Omental fat pad (tissue), 4 donors: Measurements from ENCODE around the gene KLHL6. TPM values are rescaled to one million over a fixed set of nuclear protein-coding genes. Genes with fewer than 3 reads are reported as not detected.

Experiments
- ATAC-seq: fragments of 150-250 bp; one replicate; pipeline ENCODE4 v1.9.1; 2016; ENCODE audit warnings: mild to moderate bottlenecking, moderate library complexity; ENCODE audit not compliant: low FRiP score
- DNase-seq: peaks from one replicate; pipeline ENCODE4 v3.0.0-alpha.2; 2019; ENCODE audit warnings: low spot score
- total RNA-seq, 4 donors: library from RNA; depleted of rRNA; stranded (reverse); fragments of >200 nt; gene quantifications; one replicate each; pipeline ENCODE4 v1.1.0, GENCODE V29; 2016
- TF ChIP-seq, protein P1 (sequence below), 3 donors: fragments of 450-650 bp; IDR thresholded peaks; one replicate each; pipeline ENCODE4 v1.5.1; 2016 to 2017; ENCODE audit warnings: antibody characterized with exemption in 3 of 3, mild to moderate bottlenecking in 3 of 3, moderate library complexity in 2 of 3

KLHL6 gene
- total RNA-seq, 4 donors from 2014 or later = 3.0 to 21.5 (median 6.5) TPM

DNA sequence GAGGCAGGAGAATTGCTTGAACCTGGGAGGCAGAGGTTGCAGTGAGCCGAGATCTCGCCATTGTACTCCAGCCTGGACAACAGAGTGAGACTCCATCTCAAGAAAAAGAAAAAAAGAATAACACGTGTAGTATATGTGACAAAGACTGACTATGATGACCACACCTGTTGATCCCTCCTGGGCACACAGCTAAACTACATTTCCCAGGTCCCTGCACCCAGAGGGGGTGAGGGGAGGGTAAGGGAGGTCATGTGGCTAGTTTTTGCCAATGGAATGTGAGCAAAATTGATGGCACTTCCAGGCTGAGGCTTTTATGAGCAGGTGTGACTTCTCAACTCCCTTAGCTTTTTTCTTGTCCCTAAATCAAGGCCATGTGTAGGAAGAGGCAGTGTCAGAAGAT lies 58.2 kb downstream of the KLHL6 start:
- TF ChIP-seq, protein P1, sequence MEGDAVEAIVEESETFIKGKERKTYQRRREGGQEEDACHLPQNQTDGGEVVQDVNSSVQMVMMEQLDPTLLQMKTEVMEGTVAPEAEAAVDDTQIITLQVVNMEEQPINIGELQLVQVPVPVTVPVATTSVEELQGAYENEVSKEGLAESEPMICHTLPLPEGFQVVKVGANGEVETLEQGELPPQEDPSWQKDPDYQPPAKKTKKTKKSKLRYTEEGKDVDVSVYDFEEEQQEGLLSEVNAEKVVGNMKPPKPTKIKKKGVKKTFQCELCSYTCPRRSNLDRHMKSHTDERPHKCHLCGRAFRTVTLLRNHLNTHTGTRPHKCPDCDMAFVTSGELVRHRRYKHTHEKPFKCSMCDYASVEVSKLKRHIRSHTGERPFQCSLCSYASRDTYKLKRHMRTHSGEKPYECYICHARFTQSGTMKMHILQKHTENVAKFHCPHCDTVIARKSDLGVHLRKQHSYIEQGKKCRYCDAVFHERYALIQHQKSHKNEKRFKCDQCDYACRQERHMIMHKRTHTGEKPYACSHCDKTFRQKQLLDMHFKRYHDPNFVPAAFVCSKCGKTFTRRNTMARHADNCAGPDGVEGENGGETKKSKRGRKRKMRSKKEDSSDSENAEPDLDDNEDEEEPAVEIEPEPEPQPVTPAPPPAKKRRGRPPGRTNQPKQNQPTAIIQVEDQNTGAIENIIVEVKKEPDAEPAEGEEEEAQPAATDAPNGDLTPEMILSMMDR (IDR thresholded peaks at IDR 0.05) = no peak
- ATAC-seq = no peak
- DNase-seq = no peak

DNA sequence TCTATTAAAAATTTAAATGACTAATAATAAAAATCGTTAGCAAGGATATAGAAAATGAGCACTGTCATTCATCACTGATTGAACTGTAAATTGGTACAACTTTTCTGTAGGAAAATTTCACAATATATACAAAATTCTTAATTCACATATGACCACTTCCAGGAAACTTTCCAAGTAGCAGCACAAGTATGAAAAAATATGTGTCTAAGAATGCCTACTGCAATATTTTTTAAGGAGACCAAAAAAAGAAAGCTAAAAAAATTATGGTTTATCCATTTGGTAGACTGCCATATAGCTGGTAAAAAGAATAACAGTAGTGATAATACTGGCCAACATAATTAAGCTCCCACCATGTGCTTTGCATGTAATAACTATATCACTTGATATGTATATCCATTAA lies 59.2 kb downstream of the KLHL6 start:
- DNase-seq (no peak), ATAC-seq (no peak)
- TF ChIP-seq, protein P1 (IDR thresholded peaks at IDR 0.05) = no peak

DNA sequence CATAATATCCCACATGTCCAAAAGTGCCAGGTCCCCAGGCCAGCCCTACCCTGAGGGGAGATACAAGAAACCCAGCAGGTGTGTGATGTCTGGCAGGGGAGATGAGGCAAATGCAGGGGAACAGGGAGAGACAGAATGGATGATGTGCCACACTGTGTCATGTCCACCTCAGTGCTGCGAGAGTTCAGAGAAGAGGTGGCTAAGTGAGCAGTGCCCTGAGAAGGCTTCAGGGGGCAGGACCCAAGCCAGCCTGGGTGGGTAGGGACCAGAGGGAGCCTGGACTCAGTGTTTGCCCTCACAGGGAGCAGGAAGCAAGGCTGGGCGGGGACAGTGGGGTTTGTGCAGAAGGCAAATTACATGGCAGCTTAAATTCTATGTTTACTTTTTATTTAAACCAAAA lies 61.2 kb downstream of the KLHL6 start:
- no peak for ATAC-seq
- DNase-seq = no peak
- TF ChIP-seq, protein P1 (IDR thresholded peaks at IDR 0.05) = no peak

DNA sequence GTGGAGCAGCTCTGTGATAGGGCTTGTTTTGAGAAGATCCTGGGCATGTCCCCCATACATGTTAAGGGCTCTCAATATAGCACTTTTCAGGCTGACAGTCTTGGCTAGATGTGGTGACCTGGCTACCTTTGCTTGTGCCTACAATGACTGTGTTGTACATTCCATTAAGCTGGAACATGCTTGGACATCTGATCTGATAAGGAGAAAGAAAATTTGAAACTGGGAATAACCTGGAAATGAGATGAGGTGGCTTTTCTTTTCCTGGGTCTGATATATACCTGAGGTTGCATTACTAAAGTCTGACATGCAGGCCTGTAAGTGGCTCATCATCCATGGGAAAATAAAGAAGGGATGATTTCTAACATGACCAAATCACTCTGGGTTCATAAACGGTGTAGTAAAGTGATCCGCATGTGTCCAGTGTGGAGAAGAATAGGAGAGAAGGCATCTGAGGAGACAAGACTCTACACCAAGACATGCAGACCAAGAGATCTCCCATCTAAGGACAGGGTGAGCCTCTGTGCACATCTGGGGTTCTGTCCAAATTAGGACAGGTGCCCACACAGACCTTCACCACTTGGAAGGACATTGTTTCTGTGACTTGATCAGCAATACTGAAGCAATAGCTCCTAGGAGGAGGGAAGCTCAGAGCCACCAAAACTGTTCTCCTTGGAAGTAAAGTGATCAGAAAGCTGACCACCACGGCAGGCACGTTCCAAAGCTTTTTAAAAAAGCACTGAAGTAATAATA lies 62.0 kb downstream of the KLHL6 start:
- DNase-seq = no peak
- ATAC-seq = no peak
- TF ChIP-seq, protein P1 (IDR thresholded peaks at IDR 0.05) = no peak

DNA sequence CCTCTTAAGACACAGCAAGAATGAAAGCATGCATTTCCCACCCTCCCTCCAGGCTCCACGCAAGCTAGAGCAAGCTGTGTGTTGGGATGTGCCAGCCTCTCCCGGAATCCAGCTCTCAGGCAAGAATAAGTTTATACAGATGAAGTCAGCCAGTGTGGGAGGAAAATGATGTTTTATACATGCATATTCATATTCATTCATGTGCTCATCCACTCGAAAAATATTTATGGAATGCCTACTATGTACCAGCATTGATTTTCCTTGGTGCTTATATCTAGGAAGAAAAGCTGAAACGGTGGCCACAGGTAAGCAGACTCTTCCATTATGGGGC lies 62.7 kb downstream of the KLHL6 start:
- DNase-seq (no peak), ATAC-seq (no peak)
- TF ChIP-seq, protein P1 (IDR thresholded peaks at IDR 0.05) = no peak

DNA sequence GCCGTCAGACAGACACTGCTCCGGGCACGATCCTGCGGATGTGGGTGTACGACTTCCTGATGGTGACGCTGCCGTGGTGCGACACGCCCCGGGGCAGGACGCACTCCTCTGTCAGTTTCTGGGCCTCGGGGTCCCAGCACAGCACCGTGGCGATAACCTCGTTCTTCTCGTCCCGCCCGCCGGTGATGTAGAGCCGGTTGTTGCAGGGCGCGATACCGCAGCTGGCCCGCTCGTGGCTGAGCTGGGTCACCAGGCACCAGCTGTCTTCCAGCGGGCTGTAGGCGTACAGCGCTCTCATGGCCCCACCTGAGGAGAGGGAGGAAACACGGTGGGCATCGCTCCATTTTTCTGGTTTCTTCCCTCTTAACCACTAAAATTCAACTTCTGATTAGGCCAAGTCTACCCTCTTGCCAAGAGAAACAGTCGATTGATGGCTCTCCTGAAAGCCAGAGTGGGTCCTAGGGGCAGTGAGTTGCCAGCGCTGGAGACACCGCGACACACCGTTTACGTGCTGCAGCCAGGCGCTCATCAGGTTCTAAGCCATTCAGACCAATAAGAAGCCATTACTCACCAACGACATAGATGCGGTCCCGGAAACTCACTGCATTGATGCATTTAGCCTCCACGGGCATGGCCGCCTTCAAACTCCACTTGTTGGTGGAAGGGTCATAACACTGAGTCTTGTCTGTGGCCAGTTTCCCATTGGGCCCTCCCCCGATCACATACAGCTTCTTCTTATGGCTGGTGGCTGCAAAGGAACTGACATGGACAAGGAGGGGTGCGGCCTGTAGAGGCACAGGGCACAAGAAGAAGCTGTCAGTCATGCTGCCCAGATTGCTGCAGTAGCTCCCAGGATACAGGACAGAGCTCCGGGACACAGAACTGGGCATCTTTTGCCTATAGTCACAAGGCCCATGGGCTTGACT lies 63.3 kb downstream of the KLHL6 start:
- ATAC-seq (no peak), DNase-seq (no peak)
- TF ChIP-seq, protein P1 (IDR thresholded peaks at IDR 0.05) = no peak
